A549 (cell line): ENCODE measurements around the gene SLC46A1. TPM values are rescaled to one million over a fixed set of nuclear protein-coding genes. Genes with fewer than 3 reads are reported as not detected.

Experiments
- ATAC-seq, 2 experiments: fragments of 200-7000 bp in 1 of 2; fragments of >200 bp in 1 of 2; cut with Nextera tagmentation in 1 of 2; cut with Tn5 transposase in 1 of 2; 3 replicates each; pipeline versions ENCODE4 v1.8.0 to v1.9.1; 2018 to 2020; ENCODE audit warnings: mild to moderate bottlenecking in 1 of 2, moderate library complexity in 1 of 2
- CTCF ChIA-PET: fragments of 300-600 bp; sonication (Branson Sonifier 250); formaldehyde crosslinking; extraction: SDS; loops from one replicate; lab custom pipeline; 2021; ENCODE audit warnings: antibody characterized with exemption, inconsistent platforms; lab: Yijun Ruan, JAX
- POLR2A ChIA-PET: fragments of 350-600 bp; formaldehyde crosslinking; extraction: SDS; loops from one replicate; lab custom pipeline; 2021; ENCODE audit warnings: antibody characterized with exemption, inconsistent platforms; lab: Yijun Ruan, JAX
- DNase-seq, 2 experiments: peaks; one replicate each; pipeline versions ENCODE4 v3.0.0 to v3.0.0-alpha.2; 2011 to 2016; ENCODE audit warnings: low read depth in 1 of 2, low spot score in 1 of 2
- FAIRE-seq: peaks from 2 replicates; lab custom pipeline; 2011; peaks lifted over from hg19 to GRCh38; lab: Jason Lieb, UNC
- H3K27ac ChIP-seq, 2 experiments: fragments of >200 bp; sonication (Bioruptor Twin); formaldehyde crosslinking; 3 replicates each; pipeline ENCODE4 v1.5.1; 2016 to 2017
- H3K4me1 ChIP-seq: fragments of >200 bp; sonication (Bioruptor Twin); formaldehyde crosslinking; 3 replicates; pipeline ENCODE4 v1.6.1; 2016
- H3K4me2 ChIP-seq: fragments of >200 bp; sonication (Bioruptor Twin); formaldehyde crosslinking; 3 replicates; pipeline ENCODE4 v1.6.1; 2016
- H3K4me3 ChIP-seq: fragments of >200 bp; sonication (Bioruptor Twin); formaldehyde crosslinking; 3 replicates; pipeline ENCODE4 v1.5.1; 2016
- H3K9me3 ChIP-seq: fragments of >200 bp; sonication (Bioruptor Twin); formaldehyde crosslinking; 3 replicates; pipeline ENCODE4 v1.6.1; 2016
- BCL3 ChIP-seq: fragments of >200 bp; sonication (Bioruptor Twin); formaldehyde crosslinking; IDR thresholded peaks from 3 replicates; pipeline ENCODE4 v1.6.1; 2016
- BHLHE40 ChIP-seq: IDR thresholded peaks from 2 replicates; pipeline ENCODE4 v1.6.1; 2012; ENCODE audit warnings: low read depth, low read length, inconsistent platforms
- CBX2 ChIP-seq: fragments of 200-600 bp; sonication (generic); IDR thresholded peaks from 2 replicates; pipeline ENCODE4 v1.6.1; 2016; ENCODE audit warnings: low read depth, mild to moderate bottlenecking, borderline replicate concordance
- CHD2 ChIP-seq: fragments of 150-350 bp; IDR thresholded peaks from 2 replicates; pipeline ENCODE4 v1.6.1; 2014; ENCODE audit warnings: low read length; ENCODE audit not compliant: partially characterized antibody
- EHMT2 ChIP-seq: fragments of 200-600 bp; sonication (generic); IDR thresholded peaks from 2 replicates; pipeline ENCODE4 v1.6.1; 2016; ENCODE audit warnings: antibody characterized with exemption, low read depth, mild to moderate bottlenecking, moderate library complexity
- ELK1 ChIP-seq: fragments of 150-350 bp; IDR thresholded peaks from 2 replicates; pipeline ENCODE4 v1.6.1; 2014; ENCODE audit warnings: low read depth, mild to moderate bottlenecking, low read length
- ESRRA ChIP-seq: fragments of 150-350 bp; IDR thresholded peaks from 2 replicates; pipeline ENCODE4 v1.6.1; 2014; ENCODE audit warnings: mild to moderate bottlenecking, low read length, borderline replicate concordance
- FOSB ChIP-seq: fragments of 250-450 bp; sonication (Bioruptor Pico); IDR thresholded peaks from 2 replicates; pipeline ENCODE4 v1.5.0; 2020; ENCODE audit warnings: mild to moderate bottlenecking, moderate library complexity
- FOSL2 ChIP-seq, 2 experiments: fragments of 450-650 bp in 1 of 2; fragments of >200 bp in 1 of 2; sonication (Bioruptor Twin) in 1 of 2; formaldehyde crosslinking; IDR thresholded peaks; 2 replicates each; pipeline versions ENCODE4 v1.5.0 to v1.6.1; 2016 to 2020; ENCODE audit warnings: mild to moderate bottlenecking in 1 of 2, moderate library complexity in 1 of 2
- FOXS1 ChIP-seq: fragments of 250-450 bp; sonication (Bioruptor Pico); IDR thresholded peaks from 2 replicates; pipeline ENCODE4 v1.5.0; 2020; ENCODE audit warnings: mild to moderate bottlenecking, moderate library complexity
- GATA3 ChIP-seq: IDR thresholded peaks from 2 replicates; pipeline ENCODE4 v1.6.1; 2012; ENCODE audit warnings: borderline replicate concordance
- HOXA7 ChIP-seq: fragments of 250-450 bp; sonication (Bioruptor Pico); IDR thresholded peaks from 2 replicates; pipeline ENCODE4 v1.5.0; 2020; ENCODE audit warnings: mild to moderate bottlenecking, moderate library complexity
- HOXB13 ChIP-seq: fragments of 250-450 bp; sonication (Bioruptor Pico); IDR thresholded peaks from 2 replicates; pipeline ENCODE4 v1.5.0; 2020; ENCODE audit warnings: low read depth, mild to moderate bottlenecking, moderate library complexity
- HOXB5 ChIP-seq: fragments of 250-450 bp; sonication (Bioruptor Pico); IDR thresholded peaks from 2 replicates; pipeline ENCODE4 v1.5.0; 2020; ENCODE audit warnings: mild to moderate bottlenecking, moderate library complexity
- JUNB ChIP-seq: fragments of >200 bp; sonication (Bioruptor Twin); formaldehyde crosslinking; IDR thresholded peaks from 2 replicates; pipeline ENCODE4 v1.6.1; 2016
- KDM1A ChIP-seq: fragments of 200-600 bp; sonication (generic); IDR thresholded peaks from 2 replicates; pipeline ENCODE4 v1.6.1; 2016; ENCODE audit warnings: low read depth, mild to moderate bottlenecking
- NFE2L2 ChIP-seq: fragments of 150-350 bp; conservative IDR thresholded peaks from 2 replicates; pipeline ENCODE4 v1.6.1; 2014; ENCODE audit warnings: low read length
- NPAS2 ChIP-seq: fragments of 250-450 bp; sonication (Bioruptor Pico); IDR thresholded peaks from 2 replicates; pipeline ENCODE4 v1.8.0; 2022; ENCODE audit warnings: mild to moderate bottlenecking, moderate library complexity, borderline replicate concordance
- POLR2AphosphoS2 ChIP-seq: conservative IDR thresholded peaks from 2 replicates; pipeline ENCODE4 v1.6.1; 2012; ENCODE audit warnings: low read length, improper control_type of control experiment, inconsistent platforms
- RCOR1 ChIP-seq: fragments of 150-350 bp; IDR thresholded peaks from 2 replicates; pipeline ENCODE4 v1.6.1; 2014; ENCODE audit warnings: antibody characterized with exemption, low read length, low read depth
- REST ChIP-seq: fragments of 200-600 bp; sonication (generic); IDR thresholded peaks from 2 replicates; pipeline ENCODE4 v1.6.1; 2016; ENCODE audit warnings: antibody characterized with exemption, mild to moderate bottlenecking, moderate library complexity
- SMC3 ChIP-seq: fragments of >200 bp; sonication (Bioruptor Twin); formaldehyde crosslinking; IDR thresholded peaks from 3 replicates; pipeline ENCODE4 v1.6.1; 2018; ENCODE audit warnings: inconsistent platforms
- ZC3H11A ChIP-seq: fragments of 450-650 bp; IDR thresholded peaks from 2 replicates; pipeline ENCODE4 v1.6.1; 2014; ENCODE audit warnings: antibody characterized with exemption, mild to moderate bottlenecking
- ZFP36 ChIP-seq: fragments of 450-650 bp; IDR thresholded peaks from 2 replicates; pipeline ENCODE4 v1.6.1; 2014; ENCODE audit warnings: borderline replicate concordance; ENCODE audit not compliant: partially characterized antibody
- ZSCAN20 ChIP-seq: fragments of 250-450 bp; sonication (Bioruptor Pico); IDR thresholded peaks from 2 replicates; pipeline ENCODE4 v1.8.0; 2022; ENCODE audit warnings: mild to moderate bottlenecking, moderate library complexity
- WGBS: methylation state at CpG from one replicate; pipeline ENCODE4 v1.1.6; 2017; ENCODE audit errors: missing lambda C conversion rate; 5-methylcytosine and 5-hydroxymethylcytosine counted together
- polyA plus RNA-seq, 4 experiments: library from polyadenylated mRNA; depleted of rRNA in 3 of 4; stranded (reverse); fragments of >200 nt; fragmentation: RNase III in 1 of 4; extraction: RNeasy Plus Mini Kit Qiagen cat#74134 plus additional on column Dnase treatment in 1 of 4; gene quantifications; 2 replicates in 3 of 4; 3 replicates in 1 of 4; pipeline ENCODE4 v1.2.3, GENCODE V29; 2011 to 2017
- TF ChIP-seq, protein P1 (sequence below): fragments of 250-450 bp; sonication (Bioruptor Pico); IDR thresholded peaks from 2 replicates; pipeline ENCODE4 v1.5.0; 2020; ENCODE audit warnings: low read depth, mild to moderate bottlenecking, moderate library complexity

Gene SLC46A1
- polyA plus RNA-seq, 2 of the 4 experiments (the other 2 are of a cell fraction) = 12.8 to 23.7 TPM

DNA sequence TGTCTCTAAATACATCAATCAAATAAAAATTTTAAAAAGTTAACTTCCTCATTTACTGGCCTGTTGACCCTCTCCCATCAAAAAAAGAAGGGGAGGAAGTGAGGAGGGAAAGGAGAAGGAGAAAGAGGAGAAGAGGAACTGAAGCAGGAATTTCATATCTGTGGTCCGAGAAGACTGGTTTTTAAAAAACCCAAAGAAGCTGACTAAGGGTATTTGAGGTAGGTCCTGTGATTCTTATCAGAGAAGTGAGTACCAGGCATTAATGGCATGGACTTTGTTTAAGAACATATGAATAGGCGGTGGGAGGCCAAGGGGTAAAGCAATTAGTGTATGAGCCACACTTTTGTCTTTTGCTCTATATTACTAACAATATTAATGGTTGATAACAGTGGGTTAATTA, 2.0 kb downstream of the SLC46A1 start:
- Histone ChIP-seq H3K4me2 (no peak overlapping the region), H3K4me3 (no peak overlapping the region), H3K4me1 (peaks cover 18% of the 10 kb centered on the region), H3K9me3 (no peaks in the 10 kb centered on the region), H3K27ac (no peak overlapping the region)
- TF ChIP-seq EHMT2 = no peak
- no peak for TF ChIP-seq GATA3
- TF ChIP-seq SMC3 = no peak
- TF ChIP-seq HOXB13 (CRISPR knock-in tag) = no peak
- TF ChIP-seq ESRRA = no peak
- TF ChIP-seq REST = no peak
- TF ChIP-seq JUNB = no peak
- TF ChIP-seq ZSCAN20 (CRISPR knock-in tag) = no peak
- TF ChIP-seq CHD2 = no peak
- POLR2A ChIA-PET = interaction anchor here (0.9 kb wide), 1 partner anchor 69 kb away, joined by 3 read pairs; the partner anchor contains the start of genes IFT20 and TNFAIP1
- FAIRE-seq (no peak), ATAC-seq (no peak), DNase-seq (no peak)
- 96% methylated on average over 2 of the region's 2 CpGs for WGBS
- CTCF ChIA-PET = interaction anchor here (5.6 kb wide), 1 partner anchor 13 kb away, joined by 53 read pairs; no protein-coding TSS in a partner anchor

GRCh38 chr17:28402844-28403243, 3.2 kb downstream of the SLC46A1 start:
- Histone ChIP-seq H3K27ac (no peak overlapping the region), H3K9me3 (no peaks in the 10 kb centered on the region), H3K4me3 (no peak overlapping the region), H3K4me2 (no peak overlapping the region), H3K4me1 (peaks cover 29% of the 10 kb centered on the region)
- WGBS = 91% methylated on average over 6 of the region's 6 CpGs
- CTCF ChIA-PET = interaction anchor here (3.2 kb wide), 1 partner anchor 14 kb away, joined by 21 read pairs; no protein-coding TSS in a partner anchor
- POLR2A ChIA-PET = no interaction called here
- no peak for ATAC-seq
- TF ChIP-seq ZC3H11A (no peak), KDM1A (no peak), CHD2 (no peak), NPAS2 (CRISPR knock-in tag) (no peak), CBX2 (no peak), FOSL2 (IDR thresholded peaks at IDR 0.05) (no peak), FOSL2 (CRISPR knock-in tag; IDR thresholded peaks at IDR 0.05) (no peak), ELK1 (no peak), BCL3 (no peak), EHMT2 (no peak), RCOR1 (no peak), FOXS1 (CRISPR knock-in tag) (no peak), POLR2AphosphoS2 (no peak), BHLHE40 (no peak), ZFP36 (no peak), JUNB (no peak), HOXB5 (no peak), HOXA7 (CRISPR knock-in tag) (no peak), FOSB (CRISPR knock-in tag) (no peak), NFE2L2 (no peak)
- TF ChIP-seq, protein P1, sequence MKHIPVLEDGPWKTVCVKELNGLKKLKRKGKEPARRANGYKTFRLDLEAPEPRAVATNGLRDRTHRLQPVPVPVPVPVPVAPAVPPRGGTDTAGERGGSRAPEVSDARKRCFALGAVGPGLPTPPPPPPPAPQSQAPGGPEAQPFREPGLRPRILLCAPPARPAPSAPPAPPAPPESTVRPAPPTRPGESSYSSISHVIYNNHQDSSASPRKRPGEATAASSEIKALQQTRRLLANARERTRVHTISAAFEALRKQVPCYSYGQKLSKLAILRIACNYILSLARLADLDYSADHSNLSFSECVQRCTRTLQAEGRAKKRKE (CRISPR knock-in tag) = no peak
- DNase-seq = no peak
- no peak for FAIRE-seq
